ENCODE data around the gene GPR143. TPM values are rescaled to one million over a fixed set of nuclear protein-coding genes. Genes with fewer than 3 reads are reported as not detected.

GPR143 gene
- polyA plus RNA-seq, 1 donor (not counting 4 experiments of a cell fraction or from before 2014, with no cell fraction given): 0.33 TPM

DNA sequence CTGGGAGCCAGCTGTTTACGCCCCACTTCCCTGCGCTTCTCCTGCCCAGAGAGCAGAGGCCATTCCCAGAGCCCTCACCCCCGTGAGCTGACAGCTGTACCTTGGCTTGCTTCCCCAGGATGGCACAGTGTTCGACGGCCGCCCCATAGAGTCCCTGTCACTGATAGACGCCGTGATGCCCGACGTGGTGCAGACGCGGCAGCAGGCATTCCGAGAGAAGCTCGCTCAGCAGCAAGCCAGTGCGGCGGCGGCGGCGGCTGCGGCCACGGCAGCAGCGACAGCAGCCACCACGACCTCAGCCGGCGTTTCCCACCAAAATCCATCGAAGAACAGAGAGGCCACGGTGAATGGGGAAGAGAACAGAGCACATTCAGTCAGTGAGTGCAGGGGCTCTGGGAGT lies 77.7 kb downstream of the GPR143 start:
- dilution Hi-C loops (cut with MboI; ENCODE audit: extremely low pct_ligation_motif_present, low sequenced_read_pairs): no loop called here
- DNase-seq (ENCODE audit: low read depth, low spot score): no peak
- H2AFZ ChIP-seq (ENCODE audit: control insufficient read depth, low read length): no peak overlapping the region
- no peak overlapping the region for H3K4me2 ChIP-seq (ENCODE audit: control insufficient read depth, extremely low read depth, insufficient read depth, low read depth, low read length)
- H3K4me3 ChIP-seq (ENCODE audit: control insufficient read depth in 2 of 3, extremely low read depth in 1 of 3, insufficient read depth in 2 of 3, low read depth in 1 of 3, low read length in 3 of 3): no peak overlapping the region
- H3K9me1 ChIP-seq (ENCODE audit: control insufficient read depth, extremely low read depth, insufficient read depth, low read length): no peaks in the 10 kb centered on the region
- H3K36me3 ChIP-seq (ENCODE audit: control insufficient read depth in 2 of 2, extremely low read depth in 1 of 2, insufficient read depth in 2 of 2, low read length in 2 of 2): no peaks in the 10 kb centered on the region
- no peaks in the 10 kb centered on the region for H4K20me1 ChIP-seq (ENCODE audit: control insufficient read depth, extremely low read depth, insufficient read depth, low read length)
- H3K27ac ChIP-seq (ENCODE audit: control insufficient read depth, insufficient read depth, low read length): no peak overlapping the region
- no peak overlapping the region for H3K9ac ChIP-seq (ENCODE audit: control insufficient read depth, extremely low read depth, insufficient read depth, low read length)
- no peak for TF ChIP-seq EZH2 (IDR thresholded peaks at IDR 0.05; ENCODE audit: low read length)
- TF ChIP-seq, protein P1, sequence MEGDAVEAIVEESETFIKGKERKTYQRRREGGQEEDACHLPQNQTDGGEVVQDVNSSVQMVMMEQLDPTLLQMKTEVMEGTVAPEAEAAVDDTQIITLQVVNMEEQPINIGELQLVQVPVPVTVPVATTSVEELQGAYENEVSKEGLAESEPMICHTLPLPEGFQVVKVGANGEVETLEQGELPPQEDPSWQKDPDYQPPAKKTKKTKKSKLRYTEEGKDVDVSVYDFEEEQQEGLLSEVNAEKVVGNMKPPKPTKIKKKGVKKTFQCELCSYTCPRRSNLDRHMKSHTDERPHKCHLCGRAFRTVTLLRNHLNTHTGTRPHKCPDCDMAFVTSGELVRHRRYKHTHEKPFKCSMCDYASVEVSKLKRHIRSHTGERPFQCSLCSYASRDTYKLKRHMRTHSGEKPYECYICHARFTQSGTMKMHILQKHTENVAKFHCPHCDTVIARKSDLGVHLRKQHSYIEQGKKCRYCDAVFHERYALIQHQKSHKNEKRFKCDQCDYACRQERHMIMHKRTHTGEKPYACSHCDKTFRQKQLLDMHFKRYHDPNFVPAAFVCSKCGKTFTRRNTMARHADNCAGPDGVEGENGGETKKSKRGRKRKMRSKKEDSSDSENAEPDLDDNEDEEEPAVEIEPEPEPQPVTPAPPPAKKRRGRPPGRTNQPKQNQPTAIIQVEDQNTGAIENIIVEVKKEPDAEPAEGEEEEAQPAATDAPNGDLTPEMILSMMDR (optimal IDR thresholded peaks at IDR 0.05 in 1 of 3, IDR thresholded peaks at IDR 0.05 in 1 of 3, conservative IDR thresholded peaks at IDR 0.05 in 1 of 3; ENCODE audit: extremely low read depth in 1 of 3, insufficient read depth in 2 of 3, low read length in 3 of 3): no peak
- no peaks in the 10 kb centered on the region for H3K27me3 ChIP-seq (ENCODE audit: control insufficient read depth, extremely low read depth, insufficient read depth, low read length)
- FAIRE-seq: no peak
- no peaks in the 10 kb centered on the region for H3K79me2 ChIP-seq (ENCODE audit: control insufficient read depth, insufficient read depth, low read length)
- no peaks in the 10 kb centered on the region for H3K4me1 ChIP-seq (ENCODE audit: control insufficient read depth, extremely low read depth, insufficient read depth, low read length)
- peaks cover 2% of the 10 kb centered on the region for H3K9me3 ChIP-seq (ENCODE audit: control insufficient read depth, low read depth, low read length)

DNA sequence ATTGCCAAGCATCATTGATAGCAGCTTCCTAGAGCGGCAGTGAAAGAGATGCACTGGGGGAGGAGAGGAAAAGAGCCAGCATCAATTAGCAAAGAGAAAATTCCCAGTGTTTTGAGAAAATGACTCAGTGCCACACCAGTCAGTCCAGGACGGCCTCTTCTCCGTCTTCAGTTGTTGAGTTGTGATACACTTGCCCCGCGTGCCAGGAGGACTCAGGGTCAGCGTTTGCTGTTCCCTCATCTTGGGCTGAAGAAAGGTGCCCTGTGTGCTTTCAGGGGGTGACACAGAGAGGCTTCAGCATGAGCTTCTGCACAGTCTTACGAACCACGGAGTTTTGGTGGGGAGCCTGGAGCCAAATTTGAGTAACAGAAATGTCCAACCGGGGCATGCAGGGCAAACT lies 82.3 kb downstream of the GPR143 start:
- Histone ChIP-seq H3K27me3 (ENCODE audit: control insufficient read depth, extremely low read depth, insufficient read depth, low read length) (no peaks in the 10 kb centered on the region), H3K27ac (ENCODE audit: control insufficient read depth, insufficient read depth, low read length) (no peak overlapping the region), H3K9me3 (ENCODE audit: control insufficient read depth, low read depth, low read length) (no peaks in the 10 kb centered on the region), H3K9ac (ENCODE audit: control insufficient read depth, extremely low read depth, insufficient read depth, low read length) (no peak overlapping the region), H3K4me1 (ENCODE audit: control insufficient read depth, extremely low read depth, insufficient read depth, low read length) (no peaks in the 10 kb centered on the region), H2AFZ (ENCODE audit: control insufficient read depth, low read length) (no peak overlapping the region), H3K79me2 (ENCODE audit: control insufficient read depth, insufficient read depth, low read length) (no peaks in the 10 kb centered on the region), H3K4me3 (ENCODE audit: control insufficient read depth in 2 of 3, extremely low read depth in 1 of 3, insufficient read depth in 2 of 3, low read depth in 1 of 3, low read length in 3 of 3) (no peak overlapping the region), H3K4me2 (ENCODE audit: control insufficient read depth, extremely low read depth, insufficient read depth, low read depth, low read length) (no peak overlapping the region), H3K36me3 (ENCODE audit: control insufficient read depth in 2 of 2, extremely low read depth in 1 of 2, insufficient read depth in 2 of 2, low read length in 2 of 2) (no peaks in the 10 kb centered on the region), H3K9me1 (ENCODE audit: control insufficient read depth, extremely low read depth, insufficient read depth, low read length) (no peaks in the 10 kb centered on the region), H4K20me1 (ENCODE audit: control insufficient read depth, extremely low read depth, insufficient read depth, low read length) (no peaks in the 10 kb centered on the region)
- FAIRE-seq (no peak), DNase-seq (ENCODE audit: low read depth, low spot score) (no peak)
- TF ChIP-seq EZH2 (IDR thresholded peaks at IDR 0.05; ENCODE audit: low read length): no peak
- TF ChIP-seq, protein P1 (optimal IDR thresholded peaks at IDR 0.05 in 1 of 3, IDR thresholded peaks at IDR 0.05 in 1 of 3, conservative IDR thresholded peaks at IDR 0.05 in 1 of 3; ENCODE audit: extremely low read depth in 1 of 3, insufficient read depth in 2 of 3, low read length in 3 of 3): no peak
- dilution Hi-C loops (cut with MboI; ENCODE audit: extremely low pct_ligation_motif_present, low sequenced_read_pairs): no loop called here
